ENCODE data around the gene SOCS6. TPM values are rescaled to one million over a fixed set of nuclear protein-coding genes. Genes with fewer than 3 reads are reported as not detected.
"Not testable (repeated sequence)": the region's sequence is repeated elsewhere in the genome, so short reads cannot be mapped to it uniquely, and the experiment has no call there.

SOCS6 gene
- total RNA-seq, 1 donor from 2014 or later: 16.0 TPM

DNA sequence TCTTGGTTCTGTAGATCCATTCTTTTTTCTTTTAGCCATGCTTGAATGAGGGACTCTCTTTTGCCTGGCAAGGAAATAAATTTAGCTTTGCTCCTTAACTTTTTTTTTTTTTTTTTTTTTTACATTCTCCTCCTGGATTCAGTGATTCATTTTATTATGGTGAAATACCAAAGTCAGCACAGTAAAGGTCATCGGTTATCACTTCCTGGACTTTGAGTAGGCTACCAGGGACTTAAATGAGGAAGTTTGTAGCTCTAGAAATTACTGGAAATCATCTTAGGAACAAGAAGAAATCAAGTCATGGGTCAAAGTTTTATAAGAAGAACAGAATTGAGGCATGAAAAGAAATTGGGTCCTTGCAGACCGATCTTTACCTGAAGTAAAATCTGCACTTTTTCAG, 75.0 kb downstream of the SOCS6 start:
- intact Hi-C loops (cut with DNase I): no loop called here
- TF ChIP-seq POLR2A (IDR thresholded peaks at IDR 0.05) (no peak), CTCF (IDR thresholded peaks at IDR 0.05) (no peak), POLR2AphosphoS5 (IDR thresholded peaks at IDR 0.05; ENCODE audit: insufficient read depth in 1 of 2, low read depth in 1 of 2) (no peak)
- H3K36me3 ChIP-seq: no peaks in the 10 kb centered on the region
- H3K9me3 ChIP-seq: no peaks in the 10 kb centered on the region
- H3K27ac ChIP-seq: no peak overlapping the region
- H3K4me3 ChIP-seq: no peak overlapping the region
- no peak for DNase-seq (ENCODE audit: extremely low spot score in 2 of 2)
- H3K4me1 ChIP-seq: no peaks in the 10 kb centered on the region
- no peaks in the 10 kb centered on the region for H3K27me3 ChIP-seq

- no peaks in the 10 kb centered on the region for H3K36me3 ChIP-seq
- no peaks in the 10 kb centered on the region for H3K27me3 ChIP-seq
- intact Hi-C loops (cut with DNase I): no loop called here
- H3K4me1 ChIP-seq: no peaks in the 10 kb centered on the region
- H3K27ac ChIP-seq: no peak overlapping the region
- no peak overlapping the region for H3K4me3 ChIP-seq
- H3K9me3 ChIP-seq: no peaks in the 10 kb centered on the region
- TF ChIP-seq POLR2AphosphoS5 (IDR thresholded peaks at IDR 0.05; ENCODE audit: insufficient read depth in 1 of 2, low read depth in 1 of 2) (no peak), CTCF (IDR thresholded peaks at IDR 0.05) (no peak), POLR2A (IDR thresholded peaks at IDR 0.05) (no peak)
- no peak for DNase-seq (ENCODE audit: extremely low spot score in 2 of 2)
Measured at GRCh38 chr18:70365361-70365760, 76.5 kb downstream of the SOCS6 start.

- Histone ChIP-seq H3K4me1 (no peaks in the 10 kb centered on the region), H3K4me3 (no peak overlapping the region), H3K27me3 (no peaks in the 10 kb centered on the region), H3K36me3 (no peaks in the 10 kb centered on the region), H3K9me3 (no peaks in the 10 kb centered on the region), H3K27ac (no peak overlapping the region)
- TF ChIP-seq CTCF (IDR thresholded peaks at IDR 0.05): no peak
- TF ChIP-seq POLR2AphosphoS5 (IDR thresholded peaks at IDR 0.05; ENCODE audit: insufficient read depth in 1 of 2, low read depth in 1 of 2): no peak
- no peak for TF ChIP-seq POLR2A (IDR thresholded peaks at IDR 0.05)
- DNase-seq (ENCODE audit: extremely low spot score in 2 of 2): no peak
- intact Hi-C loops (cut with DNase I): no loop called here
Measured at GRCh38 chr18:70366174-70366573, 77.3 kb downstream of the SOCS6 start.

GRCh38 chr18:70366670-70367069, 77.8 kb downstream of the SOCS6 start:
- DNase-seq (ENCODE audit: extremely low spot score in 2 of 2): no peak
- H3K27me3 ChIP-seq: no peaks in the 10 kb centered on the region
- H3K27ac ChIP-seq: no peak overlapping the region
- H3K36me3 ChIP-seq: no peaks in the 10 kb centered on the region
- no peaks in the 10 kb centered on the region for H3K4me1 ChIP-seq
- no peaks in the 10 kb centered on the region for H3K9me3 ChIP-seq
- intact Hi-C loops (cut with DNase I): no loop called here
- no peak for TF ChIP-seq POLR2AphosphoS5 (IDR thresholded peaks at IDR 0.05; ENCODE audit: insufficient read depth in 1 of 2, low read depth in 1 of 2)
- no peak for TF ChIP-seq POLR2A (IDR thresholded peaks at IDR 0.05)
- H3K4me3 ChIP-seq: no peak overlapping the region

DNA sequence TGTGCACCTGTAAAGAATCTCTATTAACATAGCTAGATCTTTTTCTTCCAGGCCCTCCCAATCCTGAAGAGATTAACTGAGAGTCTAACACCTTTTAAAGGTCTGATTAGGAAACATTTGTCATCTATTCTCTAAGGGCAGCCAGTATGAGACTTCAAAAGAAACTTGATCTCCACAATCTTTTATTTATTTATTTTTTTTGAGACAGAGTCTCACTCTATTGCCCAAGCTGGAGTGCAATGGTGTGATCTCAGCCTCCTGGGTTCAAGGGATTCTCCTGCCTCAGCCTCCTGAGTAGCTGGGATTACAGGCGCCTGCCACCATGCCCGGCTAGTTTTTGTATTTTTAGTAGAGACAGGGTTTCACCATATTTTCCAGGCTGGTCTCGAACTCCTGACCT, 78.5 kb downstream of the SOCS6 start:
- intact Hi-C loops (cut with DNase I); H3K4me1 ChIP-seq; DNase-seq (ENCODE audit: extremely low spot score in 2 of 2); H3K27ac ChIP-seq; H3K9me3 ChIP-seq; H3K36me3 ChIP-seq; H3K27me3 ChIP-seq; H3K4me3 ChIP-seq: not testable (repeated sequence)

DNA sequence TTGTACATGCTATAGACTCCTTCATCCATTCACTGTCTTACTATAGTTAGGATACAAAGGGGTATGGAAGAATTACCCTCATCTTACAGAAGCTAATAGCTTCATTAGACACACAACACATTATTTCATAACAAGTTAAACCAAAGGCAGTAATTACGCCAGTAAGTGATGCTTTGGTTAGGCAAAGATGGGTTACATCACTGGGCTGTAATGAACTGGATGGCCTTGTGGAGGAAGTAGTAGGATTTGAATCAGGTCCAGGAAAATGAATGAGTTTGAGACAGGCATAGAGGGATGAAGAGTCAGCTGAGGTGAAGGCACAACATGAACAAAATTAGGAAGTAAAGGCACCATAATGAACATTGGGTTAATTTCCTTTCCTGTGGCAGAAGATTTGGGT, 80.1 kb downstream of the SOCS6 start:
- Histone ChIP-seq H3K27ac (no peak overlapping the region), H3K36me3 (no peaks in the 10 kb centered on the region), H3K9me3 (no peaks in the 10 kb centered on the region), H3K4me1 (no peaks in the 10 kb centered on the region), H3K4me3 (no peak overlapping the region), H3K27me3 (no peaks in the 10 kb centered on the region)
- no peak for TF ChIP-seq POLR2A (IDR thresholded peaks at IDR 0.05)
- TF ChIP-seq POLR2AphosphoS5 (IDR thresholded peaks at IDR 0.05; ENCODE audit: insufficient read depth in 1 of 2, low read depth in 1 of 2): no peak
- TF ChIP-seq CTCF (IDR thresholded peaks at IDR 0.05): no peak
- DNase-seq (ENCODE audit: extremely low spot score in 2 of 2): no peak
- intact Hi-C loops (cut with DNase I): no loop called here
